Measurements from ENCODE around the gene EXOSC9. TPM values are rescaled to one million over a fixed set of nuclear protein-coding genes. Genes with fewer than 3 reads are reported as not detected.

The EXOSC9 gene
- total and polyA plus RNA-seq, 10 of the 15 experiments (the other 5 are each of a cell fraction or from before 2014, with no cell fraction given): 49.0 to 131 (median 85.4) TPM

- no peak for TF ChIP-seq NR2C2 (IDR thresholded peaks at IDR 0.05; ENCODE audit: borderline replicate concordance, control insufficient read depth, insufficient read length, low read depth)
- no peak for TF ChIP-seq SUPT20H (IDR thresholded peaks at IDR 0.05; ENCODE audit: borderline replicate concordance, control insufficient read depth, low read depth, low read length)
- TF ChIP-seq, protein P1, sequence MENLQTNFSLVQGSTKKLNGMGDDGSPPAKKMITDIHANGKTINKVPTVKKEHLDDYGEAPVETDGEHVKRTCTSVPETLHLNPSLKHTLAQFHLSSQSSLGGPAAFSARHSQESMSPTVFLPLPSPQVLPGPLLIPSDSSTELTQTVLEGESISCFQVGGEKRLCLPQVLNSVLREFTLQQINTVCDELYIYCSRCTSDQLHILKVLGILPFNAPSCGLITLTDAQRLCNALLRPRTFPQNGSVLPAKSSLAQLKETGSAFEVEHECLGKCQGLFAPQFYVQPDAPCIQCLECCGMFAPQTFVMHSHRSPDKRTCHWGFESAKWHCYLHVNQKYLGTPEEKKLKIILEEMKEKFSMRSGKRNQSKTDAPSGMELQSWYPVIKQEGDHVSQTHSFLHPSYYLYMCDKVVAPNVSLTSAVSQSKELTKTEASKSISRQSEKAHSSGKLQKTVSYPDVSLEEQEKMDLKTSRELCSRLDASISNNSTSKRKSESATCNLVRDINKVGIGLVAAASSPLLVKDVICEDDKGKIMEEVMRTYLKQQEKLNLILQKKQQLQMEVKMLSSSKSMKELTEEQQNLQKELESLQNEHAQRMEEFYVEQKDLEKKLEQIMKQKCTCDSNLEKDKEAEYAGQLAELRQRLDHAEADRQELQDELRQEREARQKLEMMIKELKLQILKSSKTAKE (IDR thresholded peaks at IDR 0.05; ENCODE audit: low read depth, poor library complexity, severe bottlenecking): no peak
- peak; percentile 60 for TF ChIP-seq MTA2 (IDR thresholded peaks at IDR 0.05; ENCODE audit: low read depth)
- TF ChIP-seq GABPA (IDR thresholded peaks at IDR 0.05; ENCODE audit: low read depth): no peak
- TF ChIP-seq, protein P2, sequence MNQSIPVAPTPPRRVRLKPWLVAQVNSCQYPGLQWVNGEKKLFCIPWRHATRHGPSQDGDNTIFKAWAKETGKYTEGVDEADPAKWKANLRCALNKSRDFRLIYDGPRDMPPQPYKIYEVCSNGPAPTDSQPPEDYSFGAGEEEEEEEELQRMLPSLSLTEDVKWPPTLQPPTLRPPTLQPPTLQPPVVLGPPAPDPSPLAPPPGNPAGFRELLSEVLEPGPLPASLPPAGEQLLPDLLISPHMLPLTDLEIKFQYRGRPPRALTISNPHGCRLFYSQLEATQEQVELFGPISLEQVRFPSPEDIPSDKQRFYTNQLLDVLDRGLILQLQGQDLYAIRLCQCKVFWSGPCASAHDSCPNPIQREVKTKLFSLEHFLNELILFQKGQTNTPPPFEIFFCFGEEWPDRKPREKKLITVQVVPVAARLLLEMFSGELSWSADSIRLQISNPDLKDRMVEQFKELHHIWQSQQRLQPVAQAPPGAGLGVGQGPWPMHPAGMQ (IDR thresholded peaks at IDR 0.05; ENCODE audit: borderline replicate concordance): no peak
- TF ChIP-seq KLF5 (IDR thresholded peaks at IDR 0.05; ENCODE audit: partially characterized antibody): no peak
- TF ChIP-seq MYC (IDR thresholded peaks at IDR 0.05; ENCODE audit: insufficient read depth, insufficient read length, insufficient replicate concordance, low read length, severe bottlenecking): no peak
- TF ChIP-seq JUND (IDR thresholded peaks at IDR 0.05; ENCODE audit: low read depth, low read length): peak; percentile 36; the same call in 1 of the 2 replicates
- TF ChIP-seq TAF1 (IDR thresholded peaks at IDR 0.05; ENCODE audit: borderline replicate concordance, low read depth, low read length): peak; percentile 73
- TF ChIP-seq CBX5 (IDR thresholded peaks at IDR 0.05; ENCODE audit: low read depth): peak; percentile 17; the same call in 1 of the 2 replicates
- TF ChIP-seq, protein P3, sequence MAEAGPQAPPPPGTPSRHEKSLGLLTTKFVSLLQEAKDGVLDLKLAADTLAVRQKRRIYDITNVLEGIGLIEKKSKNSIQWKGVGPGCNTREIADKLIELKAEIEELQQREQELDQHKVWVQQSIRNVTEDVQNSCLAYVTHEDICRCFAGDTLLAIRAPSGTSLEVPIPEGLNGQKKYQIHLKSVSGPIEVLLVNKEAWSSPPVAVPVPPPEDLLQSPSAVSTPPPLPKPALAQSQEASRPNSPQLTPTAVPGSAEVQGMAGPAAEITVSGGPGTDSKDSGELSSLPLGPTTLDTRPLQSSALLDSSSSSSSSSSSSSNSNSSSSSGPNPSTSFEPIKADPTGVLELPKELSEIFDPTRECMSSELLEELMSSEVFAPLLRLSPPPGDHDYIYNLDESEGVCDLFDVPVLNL (IDR thresholded peaks at IDR 0.05; ENCODE audit: low read depth, low read length): peak; percentile 74
- TF ChIP-seq USF1 (IDR thresholded peaks at IDR 0.05; ENCODE audit: borderline replicate concordance, extremely low read length, insufficient read depth, low read depth, low read length): no peak
- no peak for TF ChIP-seq KAT2A (conservative IDR thresholded peaks at IDR 0.05; ENCODE audit: control insufficient read depth, low read depth, low read length)
- TF ChIP-seq ZBTB11 (CRISPR knock-in tag; IDR thresholded peaks at IDR 0.05): no peak
- no peak; the same call in 1 of the 2 replicates for TF ChIP-seq IRF4 (IDR thresholded peaks at IDR 0.05; ENCODE audit: low read depth, low read length)
- TF ChIP-seq BHLHE40 (IDR thresholded peaks at IDR 0.05; ENCODE audit: borderline replicate concordance in 1 of 2, low read depth in 2 of 2, low read length in 1 of 2): peak; percentile 77 to 78
- peak; percentile 74 for TF ChIP-seq HCFC1 (IDR thresholded peaks at IDR 0.05; ENCODE audit: low read length)
- peak; percentile 48; the same call in 1 of the 2 replicates for TF ChIP-seq SMARCA5 (IDR thresholded peaks at IDR 0.05)
- no peak for TF ChIP-seq ZBED1 (IDR thresholded peaks at IDR 0.05; ENCODE audit: borderline replicate concordance)
Measured at GRCh38 chr4:121800961-121801714, at the start of gene EXOSC9 (continued).

Data from GM12878 (cell line).